Superior temporal gyrus (tissue), 1 donor: ENCODE data around the gene CCDC154.
"Not testable (repeated sequence)": the region's sequence is repeated elsewhere in the genome, so short reads cannot be mapped to it uniquely, and the experiment has no call there.

ENCODE experiments used
- DNase-seq: peaks from one replicate; pipeline ENCODE4 v3.0.0-alpha.2; 2016; ENCODE audit errors: extremely low spot score

Gene CCDC154

GRCh38 chr16:1455190-1456171 is 11.1 kb upstream of the CCDC154 start:
- no peak for DNase-seq

GRCh38 chr16:1454561-1454960 is 10.2 kb upstream of the CCDC154 start:
- DNase-seq: no peak

GRCh38 chr16:1453316-1453715 is 9.0 kb upstream of the CCDC154 start:
- DNase-seq: no peak

- DNase-seq: no peak
Observed at GRCh38 chr16:1452530-1452929, 8.2 kb upstream of the CCDC154 start.

- no peak for DNase-seq
Observed at GRCh38 chr16:1451702-1452392, 7.5 kb upstream of the CCDC154 start.

- DNase-seq: no peak
Observed at GRCh38 chr16:1450841-1451240, 6.5 kb upstream of the CCDC154 start.

- DNase-seq: no peak
Observed at GRCh38 chr16:1450218-1450617, 5.9 kb upstream of the CCDC154 start.

- no peak for DNase-seq
Observed at GRCh38 chr16:1449201-1449788, 4.9 kb upstream of the CCDC154 start.

- no peak for DNase-seq
Observed at GRCh38 chr16:1448536-1449116, 4.3 kb upstream of the CCDC154 start.

- no peak for DNase-seq
Observed at GRCh38 chr16:1447965-1448364, 3.6 kb upstream of the CCDC154 start.

- no peak for DNase-seq
Observed at GRCh38 chr16:1446296-1447080, 2.1 kb upstream of the CCDC154 start.

- no peak for DNase-seq
Observed at GRCh38 chr16:1445518-1446203, 1.3 kb upstream of the CCDC154 start.

GRCh38 chr16:1444730-1445517 is 568 bp upstream of the CCDC154 start:
- DNase-seq: no peak

- no peak for DNase-seq
Observed at GRCh38 chr16:1443403-1443973, 868 bp downstream of the CCDC154 start.

GRCh38 chr16:1442697-1443096 is 1.7 kb downstream of the CCDC154 start:
- no peak for DNase-seq

- no peak for DNase-seq
Observed at GRCh38 chr16:1441391-1441829, 2.9 kb downstream of the CCDC154 start.

GRCh38 chr16:1439699-1440074 is 4.7 kb downstream of the CCDC154 start:
- DNase-seq: not testable (repeated sequence)

GRCh38 chr16:1439058-1439698 is 5.2 kb downstream of the CCDC154 start:
- no peak for DNase-seq
